HFFc6 (cell line): ENCODE data around the gene CPNE7. TPM values are rescaled to one million over a fixed set of nuclear protein-coding genes. Genes with fewer than 3 reads are reported as not detected.
A peak's percentile ranks its signal among the peaks of the same experiment; 100 is the strongest.

Source experiments
- DNase-seq: peaks from one replicate; pipeline ENCODE4 v3.0.0-alpha.2; 2018
- H3K27ac Mint-ChIP-seq: 2 replicates; pipeline ENCODE4 v1.8.0; 2020; ENCODE audit warnings: mild to moderate bottlenecking, mixed read lengths
- H3K27me3 Mint-ChIP-seq: 2 replicates; pipeline ENCODE4 v1.8.0; 2021; ENCODE audit warnings: mild to moderate bottlenecking, moderate library complexity, mixed read lengths; ENCODE audit not compliant: insufficient read depth
- H3K36me3 Mint-ChIP-seq: 2 replicates; pipeline ENCODE4 v1.8.0; 2021; ENCODE audit warnings: low read depth, mixed read lengths
- H3K4me1 Mint-ChIP-seq: 2 replicates; pipeline ENCODE4 v1.8.0; 2020; ENCODE audit warnings: low read depth, mixed read lengths
- H3K4me3 Mint-ChIP-seq: 2 replicates; pipeline ENCODE4 v1.8.0; 2020; ENCODE audit warnings: mild to moderate bottlenecking, moderate library complexity, mixed read lengths
- H3K9me3 Mint-ChIP-seq: 2 replicates; pipeline ENCODE4 v1.8.0; 2020; ENCODE audit warnings: mild to moderate bottlenecking, mixed read lengths
- total RNA-seq, 6 experiments: library from RNA; stranded (reverse); fragmentation: NEBNext Ultra II Directional; extraction: Animal tissue kit (Norgen Biotek cat#: 25700); gene quantifications; 2 replicates in 1 of 6; 3 replicates in 5 of 6; pipeline ENCODE4 v1.2.3, GENCODE V29; 2021
- TF ChIP-seq, protein P1 (sequence below): fragments of 200-600 bp; sonication (generic); IDR thresholded peaks from 2 replicates; pipeline ENCODE4 v1.5.0; 2021; ENCODE audit warnings: antibody characterized with exemption, mild to moderate bottlenecking

CPNE7 gene
- total RNA-seq, 6 experiments from 2014 or later = 17.6 to 22.2 (median 19.3) TPM

DNA sequence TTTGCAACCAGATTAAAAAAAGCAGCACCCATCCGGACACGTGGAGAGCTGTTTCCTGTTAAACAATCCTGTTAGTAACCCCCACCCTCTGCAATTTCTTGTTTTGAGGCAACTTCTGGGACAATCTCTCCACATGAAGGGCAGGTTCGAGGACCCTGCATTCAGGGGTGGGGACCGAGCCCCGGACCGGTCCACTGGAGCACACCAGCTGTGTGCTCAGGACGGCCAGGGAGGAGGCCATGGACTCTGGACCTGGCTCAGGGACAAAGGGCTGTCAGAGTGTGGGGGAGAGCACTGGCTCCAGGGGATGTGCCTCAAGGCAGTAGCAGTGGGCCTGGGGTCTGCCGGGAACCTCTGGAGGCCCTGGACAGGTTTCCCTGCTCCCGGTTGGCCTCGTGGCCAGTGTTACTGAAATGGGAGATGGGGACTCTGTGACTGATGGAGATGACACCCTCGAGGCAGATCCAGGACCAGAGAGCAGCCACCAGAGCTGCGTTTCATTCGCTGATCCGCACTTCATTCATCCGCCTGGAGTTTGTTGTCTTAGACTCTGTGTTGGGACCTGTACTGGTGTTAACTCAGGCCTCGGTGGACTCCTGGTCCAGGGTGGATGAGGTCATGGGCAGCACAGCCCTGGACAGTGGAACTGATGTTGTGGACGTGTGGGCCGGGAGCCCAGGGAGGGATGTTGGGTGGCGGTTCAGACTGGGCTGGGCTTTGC lies 2.9 kb upstream of the CPNE7 start:
- Mint-ChIP-seq H3K27me3 (peaks cover 4% of the 10 kb centered on the region), H3K36me3 (no peaks in the 10 kb centered on the region), H3K9me3 (no peaks in the 10 kb centered on the region), H3K4me1 (no peaks in the 10 kb centered on the region), H3K27ac (no peak overlapping the region), H3K4me3 (no peak overlapping the region)
- no peak for DNase-seq
- TF ChIP-seq, protein P1, sequence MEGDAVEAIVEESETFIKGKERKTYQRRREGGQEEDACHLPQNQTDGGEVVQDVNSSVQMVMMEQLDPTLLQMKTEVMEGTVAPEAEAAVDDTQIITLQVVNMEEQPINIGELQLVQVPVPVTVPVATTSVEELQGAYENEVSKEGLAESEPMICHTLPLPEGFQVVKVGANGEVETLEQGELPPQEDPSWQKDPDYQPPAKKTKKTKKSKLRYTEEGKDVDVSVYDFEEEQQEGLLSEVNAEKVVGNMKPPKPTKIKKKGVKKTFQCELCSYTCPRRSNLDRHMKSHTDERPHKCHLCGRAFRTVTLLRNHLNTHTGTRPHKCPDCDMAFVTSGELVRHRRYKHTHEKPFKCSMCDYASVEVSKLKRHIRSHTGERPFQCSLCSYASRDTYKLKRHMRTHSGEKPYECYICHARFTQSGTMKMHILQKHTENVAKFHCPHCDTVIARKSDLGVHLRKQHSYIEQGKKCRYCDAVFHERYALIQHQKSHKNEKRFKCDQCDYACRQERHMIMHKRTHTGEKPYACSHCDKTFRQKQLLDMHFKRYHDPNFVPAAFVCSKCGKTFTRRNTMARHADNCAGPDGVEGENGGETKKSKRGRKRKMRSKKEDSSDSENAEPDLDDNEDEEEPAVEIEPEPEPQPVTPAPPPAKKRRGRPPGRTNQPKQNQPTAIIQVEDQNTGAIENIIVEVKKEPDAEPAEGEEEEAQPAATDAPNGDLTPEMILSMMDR = no peak

DNA sequence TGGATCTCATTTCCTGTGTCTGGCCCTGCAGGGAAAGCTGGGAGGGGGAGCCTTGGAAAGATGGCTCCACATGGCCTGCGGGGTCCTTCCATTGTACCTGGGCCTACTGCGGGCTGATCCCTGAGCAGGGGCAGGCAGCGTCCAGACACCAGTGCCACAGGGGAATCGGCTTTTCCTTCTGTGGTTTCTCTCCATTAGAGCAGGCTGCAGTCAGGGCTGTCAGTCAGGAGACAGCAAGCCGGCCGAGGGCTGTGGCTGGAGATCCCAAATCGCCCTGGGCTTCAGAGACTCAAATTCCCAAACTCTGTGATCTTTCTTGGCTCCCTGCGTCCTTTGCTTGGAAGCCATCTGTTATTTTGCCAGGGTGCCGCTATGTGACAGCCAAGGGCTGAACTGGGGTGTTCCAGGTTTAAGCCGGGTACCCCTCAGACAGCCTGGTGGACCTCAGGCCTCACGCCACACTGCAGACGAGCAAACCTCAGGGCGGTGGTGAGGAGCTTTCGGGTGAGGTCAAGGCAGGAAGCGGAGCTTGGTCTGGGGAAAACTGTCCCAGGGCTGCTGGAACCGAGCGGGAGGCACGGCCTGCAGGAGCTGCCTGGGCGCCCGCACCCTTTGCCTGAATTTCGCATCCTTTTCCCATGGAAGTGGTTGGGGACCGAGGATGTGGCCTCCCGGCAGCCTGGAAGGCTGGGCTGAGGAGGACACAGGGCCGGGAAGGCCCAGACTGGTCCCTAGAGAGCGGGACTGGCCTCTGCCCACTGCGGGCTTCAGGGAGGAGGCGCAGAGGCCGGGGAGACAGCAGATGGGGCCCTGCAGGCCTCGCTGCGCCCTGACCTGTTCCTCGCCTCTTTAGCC lies 1.5 kb upstream of the CPNE7 start:
- peaks cover 4% of the 10 kb centered on the region for H3K27me3 Mint-ChIP-seq
- no peak for DNase-seq
- no peaks in the 10 kb centered on the region for H3K9me3 Mint-ChIP-seq
- no peaks in the 10 kb centered on the region for H3K4me1 Mint-ChIP-seq
- TF ChIP-seq, protein P1 = no peak
- no peak overlapping the region; the same call in 1 of the 2 replicates for H3K27ac Mint-ChIP-seq
- H3K4me3 Mint-ChIP-seq = no peak overlapping the region
- peaks cover 8% of the 10 kb centered on the region; the same call in 1 of the 2 replicates for H3K36me3 Mint-ChIP-seq

DNA sequence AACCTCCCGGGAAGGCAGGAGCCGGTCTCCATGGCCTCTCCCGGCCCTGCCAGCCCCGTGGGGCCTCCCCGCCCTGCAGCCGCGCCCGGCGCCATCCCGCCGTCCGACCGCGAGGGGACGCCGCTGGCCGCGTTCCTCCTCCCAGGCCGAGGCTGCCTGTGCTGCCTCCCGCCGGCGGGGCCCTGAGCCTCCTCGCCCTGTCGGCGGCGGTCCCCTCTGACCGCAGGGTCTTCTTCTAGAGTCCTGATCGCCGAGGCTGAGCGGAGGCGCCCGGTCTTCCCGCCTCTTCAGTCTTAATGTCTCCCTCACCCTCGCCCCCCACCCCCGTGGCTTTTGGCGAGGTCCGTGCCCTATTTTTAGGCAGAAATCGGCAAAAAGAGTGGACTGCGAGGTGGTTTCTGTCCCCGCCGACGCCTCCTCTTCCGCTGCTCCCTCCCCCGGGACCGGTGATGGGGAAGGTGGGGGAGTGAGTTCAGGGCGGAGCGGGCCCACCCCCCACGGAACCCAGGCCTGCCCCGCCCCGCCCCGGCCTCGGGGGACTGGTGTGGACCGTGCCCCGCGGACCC lies 794 bp upstream of the CPNE7 start:
- Mint-ChIP-seq H3K4me3 (peak overlapping the region; percentile 80), H3K27ac (peak overlapping the region; percentile 66), H3K9me3 (no peaks in the 10 kb centered on the region), H3K4me1 (no peaks in the 10 kb centered on the region), H3K27me3 (peaks cover 4% of the 10 kb centered on the region), H3K36me3 (peaks cover 8% of the 10 kb centered on the region; the same call in 1 of the 2 replicates)
- peak; percentile 63 for DNase-seq
- TF ChIP-seq, protein P1 = peak; percentile 91

DNA sequence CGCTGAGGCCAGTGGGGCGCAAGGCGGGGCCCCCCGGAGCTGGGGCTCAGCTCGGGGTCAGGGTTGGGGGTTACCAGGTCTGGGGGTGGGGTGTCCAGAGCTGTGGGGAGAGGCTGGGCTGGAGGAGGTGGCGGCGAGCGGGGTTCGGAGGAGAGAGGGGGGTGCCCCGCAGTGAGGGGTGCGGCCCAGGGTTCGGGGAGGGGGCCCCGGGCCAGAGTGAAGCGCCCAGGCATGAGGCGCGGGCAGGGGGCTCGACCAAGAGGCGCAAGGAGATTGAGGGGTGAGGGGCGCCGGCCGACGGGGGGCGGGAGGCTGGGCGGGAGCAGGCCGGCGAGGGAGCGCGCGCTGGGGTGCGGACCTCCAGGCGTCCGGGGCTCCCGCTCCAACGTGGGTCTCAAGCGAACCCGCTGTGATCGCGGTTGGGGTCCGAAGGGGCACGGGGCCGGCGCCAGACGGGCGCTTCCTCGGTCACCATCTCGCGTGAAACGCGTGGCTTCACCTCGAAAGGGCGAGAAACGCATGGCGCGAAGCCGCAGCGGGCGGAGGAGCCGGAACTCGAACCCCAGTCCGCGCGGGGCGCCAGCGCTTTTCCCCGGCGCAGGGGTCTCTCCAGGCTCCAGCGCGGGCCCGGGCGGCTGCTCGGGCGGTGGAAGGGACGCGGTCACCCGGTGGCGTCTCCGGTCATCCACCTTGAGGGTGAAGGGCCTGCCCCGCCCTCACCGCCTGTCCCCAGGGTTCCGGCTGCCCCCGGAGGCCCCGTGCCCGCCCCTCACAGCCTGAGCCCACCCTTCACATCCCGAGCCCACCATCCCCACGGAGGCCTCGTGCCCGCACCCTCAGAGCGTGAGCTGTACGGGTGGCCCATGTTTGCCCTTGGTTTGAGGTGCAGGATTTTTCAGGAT lies 846 bp downstream of the CPNE7 start:
- Mint-ChIP-seq H3K27me3 (peaks cover 4% of the 10 kb centered on the region), H3K36me3 (peaks cover 8% of the 10 kb centered on the region; the same call in 1 of the 2 replicates), H3K27ac (no peak overlapping the region), H3K9me3 (no peaks in the 10 kb centered on the region), H3K4me3 (no peak overlapping the region), H3K4me1 (no peaks in the 10 kb centered on the region)
- no peak for DNase-seq
- TF ChIP-seq, protein P1 = no peak
